Astrocyte of the spinal cord (primary cell): ENCODE measurements around the gene ACP4.
"Not testable (repeated sequence)": the region's sequence is repeated elsewhere in the genome, so short reads cannot be mapped to it uniquely, and the experiment has no call there.

Experiments used
- DNase-seq: peaks from one replicate; pipeline ENCODE4 v3.0.0; 2011; ENCODE audit warnings: low read depth, low spot score
- H3K4me3 ChIP-seq: 2 replicates; pipeline ENCODE4 v1.5.1; 2011; ENCODE audit warnings: low read depth, mild to moderate bottlenecking, low read length, moderate library complexity
- in situ Hi-C: cut with HindIII; loops from 2 replicates; pipeline ENCODE4 v1.10.0; 2017; ENCODE audit warnings: low sequenced_read_pairs
- TF ChIP-seq, protein P1 (sequence below): IDR thresholded peaks from 2 replicates; pipeline ENCODE4 v1.5.1; 2012; ENCODE audit warnings: low read depth, mild to moderate bottlenecking, low read length, inconsistent platforms

Gene ACP4

DNA sequence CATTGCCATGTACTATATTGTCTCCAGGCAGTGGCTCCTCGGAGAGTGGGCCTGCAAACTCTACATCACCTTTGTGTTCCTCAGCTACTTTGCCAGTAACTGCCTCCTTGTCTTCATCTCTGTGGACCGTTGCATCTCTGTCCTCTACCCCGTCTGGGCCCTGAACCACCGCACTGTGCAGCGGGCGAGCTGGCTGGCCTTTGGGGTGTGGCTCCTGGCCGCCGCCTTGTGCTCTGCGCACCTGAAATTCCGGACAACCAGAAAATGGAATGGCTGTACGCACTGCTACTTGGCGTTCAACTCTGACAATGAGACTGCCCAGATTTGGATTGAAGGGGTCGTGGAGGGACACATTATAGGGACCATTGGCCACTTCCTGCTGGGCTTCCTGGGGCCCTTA lies 19.3 kb upstream of the ACP4 start:
- TF ChIP-seq, protein P1, sequence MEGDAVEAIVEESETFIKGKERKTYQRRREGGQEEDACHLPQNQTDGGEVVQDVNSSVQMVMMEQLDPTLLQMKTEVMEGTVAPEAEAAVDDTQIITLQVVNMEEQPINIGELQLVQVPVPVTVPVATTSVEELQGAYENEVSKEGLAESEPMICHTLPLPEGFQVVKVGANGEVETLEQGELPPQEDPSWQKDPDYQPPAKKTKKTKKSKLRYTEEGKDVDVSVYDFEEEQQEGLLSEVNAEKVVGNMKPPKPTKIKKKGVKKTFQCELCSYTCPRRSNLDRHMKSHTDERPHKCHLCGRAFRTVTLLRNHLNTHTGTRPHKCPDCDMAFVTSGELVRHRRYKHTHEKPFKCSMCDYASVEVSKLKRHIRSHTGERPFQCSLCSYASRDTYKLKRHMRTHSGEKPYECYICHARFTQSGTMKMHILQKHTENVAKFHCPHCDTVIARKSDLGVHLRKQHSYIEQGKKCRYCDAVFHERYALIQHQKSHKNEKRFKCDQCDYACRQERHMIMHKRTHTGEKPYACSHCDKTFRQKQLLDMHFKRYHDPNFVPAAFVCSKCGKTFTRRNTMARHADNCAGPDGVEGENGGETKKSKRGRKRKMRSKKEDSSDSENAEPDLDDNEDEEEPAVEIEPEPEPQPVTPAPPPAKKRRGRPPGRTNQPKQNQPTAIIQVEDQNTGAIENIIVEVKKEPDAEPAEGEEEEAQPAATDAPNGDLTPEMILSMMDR = no peak
- no peak overlapping the region for H3K4me3 ChIP-seq
- DNase-seq = no peak
- in situ Hi-C loops = no loop called here

DNA sequence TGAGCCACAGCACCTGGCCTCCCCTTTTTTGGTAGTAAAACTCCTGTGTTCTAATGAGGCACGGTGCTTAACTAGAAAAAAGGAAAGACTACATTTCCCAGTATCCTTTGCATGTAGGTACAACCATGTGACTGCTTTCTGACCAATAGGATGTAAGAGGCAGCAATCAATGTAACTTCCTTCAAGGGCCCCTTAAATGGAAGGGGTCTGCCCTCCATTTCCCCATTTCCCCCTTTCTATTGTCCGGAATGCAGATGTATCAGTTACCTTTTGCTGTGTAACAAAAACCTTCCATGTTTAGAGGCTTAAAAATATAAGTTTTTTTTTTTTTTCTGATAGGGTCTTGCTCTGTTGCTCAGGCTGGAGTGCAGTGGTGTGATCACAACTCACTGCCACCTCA lies 17.7 kb upstream of the ACP4 start:
- H3K4me3 ChIP-seq = no peak overlapping the region
- TF ChIP-seq, protein P1 = no peak
- in situ Hi-C loops = no loop called here
- DNase-seq = no peak

DNA sequence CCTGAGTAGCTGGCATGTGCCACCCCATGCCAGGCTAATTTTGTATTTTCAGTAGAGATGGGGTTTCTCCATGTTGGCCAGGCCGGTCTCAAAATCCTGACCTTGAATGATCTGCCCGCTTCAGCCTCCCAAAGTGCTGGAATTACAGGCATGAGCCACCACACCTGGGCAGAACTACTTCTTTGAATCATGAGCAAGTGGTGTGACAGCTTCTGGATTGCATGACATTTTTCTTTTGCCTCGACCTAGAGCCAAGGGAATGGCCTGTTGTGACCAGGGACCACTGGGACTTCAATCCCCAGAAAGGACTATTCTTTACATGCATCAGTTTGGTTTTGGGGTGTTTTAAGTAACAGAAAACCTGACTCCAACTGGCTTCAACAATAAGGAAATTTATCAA lies 17.3 kb upstream of the ACP4 start:
- in situ Hi-C loops, DNase-seq, H3K4me3 ChIP-seq: not testable (repeated sequence)

DNA sequence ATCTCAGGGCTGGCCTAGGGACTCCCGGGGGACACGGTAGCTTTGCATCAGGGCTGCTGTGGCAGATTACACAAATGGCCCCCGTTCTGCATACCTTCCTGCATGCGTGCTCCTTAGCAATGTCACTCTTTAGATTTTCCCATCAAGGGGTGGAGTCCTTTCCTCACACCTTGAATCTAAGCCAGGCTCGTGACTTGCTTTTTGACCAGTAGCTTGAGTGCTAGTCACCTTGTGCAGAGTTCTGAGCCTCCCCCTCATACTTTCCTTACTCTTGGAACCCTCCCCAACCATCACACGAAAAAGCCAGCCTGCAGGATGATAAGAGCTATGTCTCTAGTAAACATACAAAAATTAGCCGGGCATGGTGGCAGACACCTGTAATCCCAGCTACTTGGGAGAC lies 16.8 kb upstream of the ACP4 start:
- DNase-seq, H3K4me3 ChIP-seq, in situ Hi-C loops: not testable (repeated sequence)

DNA sequence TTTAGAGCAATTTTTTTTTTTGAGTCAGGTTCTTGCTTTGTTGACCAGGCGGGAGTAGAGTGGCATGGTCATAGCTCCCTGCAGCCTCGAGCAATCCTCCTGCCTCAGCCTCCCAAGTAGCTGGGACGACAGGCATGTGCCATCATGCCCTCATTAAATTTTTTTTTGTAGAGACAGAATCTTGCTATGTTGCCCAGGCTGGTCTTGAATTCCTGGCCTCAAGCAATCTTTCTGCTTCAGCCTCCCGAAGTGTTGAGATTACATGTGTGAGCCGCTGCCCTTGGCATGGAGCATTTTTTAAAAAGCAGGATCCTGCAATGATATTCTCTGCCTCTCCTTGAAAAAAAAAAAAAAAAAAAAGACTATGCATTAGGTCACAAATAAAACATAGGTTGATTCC lies 14.1 kb upstream of the ACP4 start:
- H3K4me3 ChIP-seq = no peak overlapping the region
- no peak for DNase-seq
- in situ Hi-C loops = no loop called here
- TF ChIP-seq, protein P1 = no peak

DNA sequence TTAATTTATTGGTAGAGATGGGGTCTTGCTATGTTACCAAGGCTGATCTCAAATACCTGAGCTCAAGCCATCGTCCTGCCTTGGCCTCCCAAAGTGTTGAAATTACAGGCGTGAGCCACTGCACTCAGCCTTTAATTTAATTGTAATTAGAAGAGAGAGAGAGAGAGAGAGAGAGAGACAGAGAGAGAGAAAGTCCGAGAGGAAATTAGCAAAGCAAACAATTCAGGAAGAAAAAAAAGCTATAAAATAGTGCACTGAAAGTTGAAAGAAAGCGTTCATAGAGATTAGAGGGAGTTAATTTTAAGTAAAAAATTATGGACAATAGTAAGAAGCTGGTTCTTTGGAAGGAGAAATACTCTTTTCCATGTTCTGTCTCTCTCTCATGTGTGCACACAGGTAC lies 13.0 kb upstream of the ACP4 start:
- TF ChIP-seq, protein P1 = no peak
- no peak for DNase-seq
- no peak overlapping the region for H3K4me3 ChIP-seq
- in situ Hi-C loops = no loop called here

DNA sequence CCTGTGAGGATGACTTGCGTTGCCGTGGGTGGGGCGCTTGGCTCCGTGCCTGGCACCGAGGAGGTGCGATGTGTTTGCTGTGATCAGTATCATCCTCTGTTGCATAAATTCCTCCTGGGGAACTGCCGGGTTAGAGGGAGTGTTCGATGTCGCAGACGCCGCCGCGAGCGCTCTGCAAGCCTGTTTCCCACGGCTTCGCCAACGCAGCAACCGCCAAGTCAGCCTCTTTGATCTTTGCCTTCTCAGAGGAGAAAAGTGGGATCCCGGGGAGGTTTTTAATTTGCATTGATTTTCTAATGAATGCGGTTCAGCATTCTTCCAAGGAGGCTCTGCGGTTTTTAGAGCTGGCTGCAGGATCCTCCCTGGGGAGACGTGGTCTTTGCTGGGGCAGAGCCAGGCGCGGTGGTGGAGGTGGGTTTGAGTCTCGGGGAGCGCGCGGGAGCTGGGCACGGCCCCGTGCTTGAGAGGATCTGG lies 12.3 kb upstream of the ACP4 start:
- in situ Hi-C loops = no loop called here
- no peak for DNase-seq
- H3K4me3 ChIP-seq = no peak overlapping the region
- TF ChIP-seq, protein P1 = no peak

DNA sequence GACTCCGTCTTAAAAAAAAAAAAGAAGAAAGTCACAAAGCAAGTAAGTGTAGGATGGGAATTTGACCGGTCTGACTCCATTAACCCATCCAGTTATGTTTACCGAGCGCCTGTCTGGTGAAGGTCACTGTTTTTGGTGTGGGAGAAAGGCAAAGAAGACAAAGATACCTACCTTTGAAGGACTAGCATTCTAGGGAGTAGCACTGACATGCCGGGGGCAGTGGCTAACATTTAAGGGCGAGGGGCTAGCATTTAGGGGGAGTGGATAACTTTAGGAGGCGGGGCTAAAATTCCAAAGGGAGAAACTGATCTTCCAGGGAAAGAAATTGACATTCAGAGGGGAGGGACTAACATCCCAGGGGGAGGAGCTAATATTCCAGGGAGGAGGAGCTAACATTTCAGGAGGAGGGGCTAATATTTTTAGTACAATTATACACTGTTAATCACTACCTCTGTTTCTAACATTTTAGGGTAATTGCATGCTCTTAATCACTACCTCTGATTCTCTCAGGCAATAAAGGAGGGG lies 11.2 kb upstream of the ACP4 start:
- TF ChIP-seq, protein P1 = no peak
- in situ Hi-C loops = no loop called here
- no peak overlapping the region for H3K4me3 ChIP-seq
- no peak for DNase-seq
